HepG2 (cell line): ENCODE results near the gene YPEL3.

Source experiments
- IKZF5 ChIP-seq: IDR thresholded peaks from 2 replicates; pipeline ENCODE4 v1.6.1; 2018; ENCODE audit warnings: missing genetic modification reagents, mild to moderate bottlenecking, missing compliant biosample characterization
- PRMT3 ChIP-seq: sonication (generic); formaldehyde crosslinking; IDR thresholded peaks from 2 replicates; pipeline ENCODE4 v1.8.1; 2022; ENCODE audit warnings: low read depth, mild to moderate bottlenecking, moderate library complexity, missing genetic modification reagents, borderline replicate concordance
- SIN3A ChIP-seq: IDR thresholded peaks from 2 replicates; pipeline ENCODE4 v1.6.1; 2011; ENCODE audit warnings: low read depth, mild to moderate bottlenecking, control low read depth, low read length, borderline replicate concordance
- ZNF124 ChIP-seq: sonication (generic); formaldehyde crosslinking; IDR thresholded peaks from 2 replicates; pipeline ENCODE4 v1.4.0; 2020; ENCODE audit warnings: missing genetic modification reagents
- ZNF296 ChIP-seq: sonication (generic); formaldehyde crosslinking; conservative IDR thresholded peaks from 2 replicates; pipeline ENCODE4 v1.5.0; 2020; ENCODE audit warnings: mild to moderate bottlenecking, missing genetic modification reagents
- TF ChIP-seq, protein P1 (sequence below): sonication (generic); formaldehyde crosslinking; IDR thresholded peaks from 2 replicates; pipeline ENCODE4 v1.5.0; 2020; ENCODE audit warnings: mild to moderate bottlenecking, missing genetic modification reagents, moderate library complexity

DNA sequence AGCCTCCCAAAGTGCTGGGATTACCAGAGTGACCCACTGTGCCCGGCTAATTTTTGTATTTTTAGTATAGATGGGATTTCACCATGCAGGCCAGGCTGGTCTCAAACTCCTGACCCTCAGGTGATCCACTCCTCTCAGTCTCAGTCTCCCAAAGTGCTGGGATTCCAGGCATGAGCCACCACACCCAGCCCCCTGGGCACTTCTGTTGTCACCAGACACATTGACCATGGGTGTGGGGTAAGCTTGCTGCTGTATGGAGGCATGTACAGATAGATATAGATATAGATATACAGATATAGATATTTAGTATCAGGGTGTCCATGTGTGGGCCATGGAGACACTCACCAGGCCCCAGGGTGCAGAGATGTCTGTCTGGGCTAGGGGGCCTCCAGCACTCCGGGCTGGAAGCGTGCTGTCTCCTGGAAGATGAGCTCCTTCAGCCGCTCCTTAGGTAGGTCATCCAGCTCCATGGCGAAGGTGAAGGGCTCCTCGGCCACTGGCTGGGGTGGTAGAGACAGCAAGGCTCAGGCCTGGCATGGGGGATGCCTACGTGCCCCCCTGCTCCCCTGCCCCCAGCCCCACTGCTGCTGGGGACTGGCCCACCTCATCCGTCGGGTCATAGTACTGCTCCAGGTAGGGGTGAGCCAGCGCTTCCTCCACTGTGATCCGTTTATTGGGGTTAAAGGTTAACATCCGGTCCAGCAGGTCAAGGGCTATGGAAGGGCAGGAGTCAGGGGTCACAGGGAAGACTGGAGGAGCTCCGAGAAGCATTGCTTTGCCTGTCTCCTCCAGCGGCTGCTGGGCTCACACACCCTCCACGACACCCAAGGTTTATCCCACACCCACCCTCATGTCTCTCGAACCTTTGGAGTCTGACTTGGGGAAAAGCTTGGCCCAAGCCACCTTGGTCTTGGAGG lies 20.5 kb upstream of the YPEL3 start:
- TF ChIP-seq IKZF5 (no peak), ZNF296 (CRISPR knock-in tag) (no peak), ZNF124 (CRISPR knock-in tag) (no peak), SIN3A (no peak), PRMT3 (CRISPR knock-in tag) (no peak)
- TF ChIP-seq, protein P1, sequence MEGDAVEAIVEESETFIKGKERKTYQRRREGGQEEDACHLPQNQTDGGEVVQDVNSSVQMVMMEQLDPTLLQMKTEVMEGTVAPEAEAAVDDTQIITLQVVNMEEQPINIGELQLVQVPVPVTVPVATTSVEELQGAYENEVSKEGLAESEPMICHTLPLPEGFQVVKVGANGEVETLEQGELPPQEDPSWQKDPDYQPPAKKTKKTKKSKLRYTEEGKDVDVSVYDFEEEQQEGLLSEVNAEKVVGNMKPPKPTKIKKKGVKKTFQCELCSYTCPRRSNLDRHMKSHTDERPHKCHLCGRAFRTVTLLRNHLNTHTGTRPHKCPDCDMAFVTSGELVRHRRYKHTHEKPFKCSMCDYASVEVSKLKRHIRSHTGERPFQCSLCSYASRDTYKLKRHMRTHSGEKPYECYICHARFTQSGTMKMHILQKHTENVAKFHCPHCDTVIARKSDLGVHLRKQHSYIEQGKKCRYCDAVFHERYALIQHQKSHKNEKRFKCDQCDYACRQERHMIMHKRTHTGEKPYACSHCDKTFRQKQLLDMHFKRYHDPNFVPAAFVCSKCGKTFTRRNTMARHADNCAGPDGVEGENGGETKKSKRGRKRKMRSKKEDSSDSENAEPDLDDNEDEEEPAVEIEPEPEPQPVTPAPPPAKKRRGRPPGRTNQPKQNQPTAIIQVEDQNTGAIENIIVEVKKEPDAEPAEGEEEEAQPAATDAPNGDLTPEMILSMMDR (CRISPR knock-in tag), result no peak
